Measurements from ENCODE around the gene EPHA6. TPM values are rescaled to one million over a fixed set of nuclear protein-coding genes. Genes with fewer than 3 reads are reported as not detected.

Gene EPHA6
- total RNA-seq, 1 experiment from 2014 or later = 0.61 TPM

DNA sequence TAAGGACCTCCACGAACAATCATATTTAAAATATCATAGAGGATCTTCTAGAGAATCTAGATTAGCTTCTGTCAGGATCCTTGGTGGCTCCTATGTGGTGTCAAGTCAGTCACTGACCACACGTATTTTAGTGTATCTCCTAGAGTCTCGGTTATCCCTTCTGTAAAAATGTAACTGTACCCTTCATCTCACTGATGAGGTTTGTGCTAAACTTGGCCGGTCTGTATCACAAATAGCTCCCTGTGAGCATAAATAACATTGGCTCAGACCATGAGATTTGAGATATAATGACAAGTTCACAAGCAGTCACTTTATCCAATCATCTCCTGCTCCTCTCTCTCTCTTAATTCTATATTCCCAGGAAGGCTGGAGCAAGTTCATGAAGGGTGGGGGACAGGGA is 856.6 kb downstream of the EPHA6 start:
- Mint-ChIP-seq H3K9me3 (no peaks in the 10 kb centered on the region), H3K27me3 (ENCODE audit: low read depth) (no peaks in the 10 kb centered on the region), H3K4me1 (peaks cover 6 to 8% of the 10 kb centered on the region in 2 experiments), H3K4me3 (no peak overlapping the region), H3K27ac (no peak overlapping the region), H3K36me3 (ENCODE audit: insufficient read depth in 1 of 3, low read depth in 3 of 3) (no peaks in the 10 kb centered on the region; a peak in 1 of 7 replicates)
- Histone ChIP-seq H3K18ac (ENCODE audit: insufficient read length, low read depth, low read length) (no peak overlapping the region), H3K23ac (ENCODE audit: insufficient read length, low read depth, low read length) (no peak overlapping the region), H2BK12ac (ENCODE audit: insufficient read length, low read depth, low read length) (no peak overlapping the region), H2AFZ (ENCODE audit: low read length) (no peak overlapping the region), H3K4me2 (ENCODE audit: insufficient read depth, insufficient read length, low read length) (no peak overlapping the region), H4K8ac (replicated peaks; ENCODE audit: insufficient read length, low read depth, low read length) (no peak overlapping the region), H3K14ac (ENCODE audit: insufficient read depth, low read length) (no peak overlapping the region), H3K27me3 (ENCODE audit: insufficient read depth, low read length) (no peaks in the 10 kb centered on the region), H4K91ac (ENCODE audit: insufficient read length, low read depth, low read length) (no peak overlapping the region), H3K4me1 (ENCODE audit: insufficient read depth, low read length) (no peaks in the 10 kb centered on the region), H3K27ac (ENCODE audit: insufficient read length, low read depth, low read length) (no peak overlapping the region), H4K5ac (ENCODE audit: insufficient read length, low read depth, low read length) (no peak overlapping the region), H2AK5ac (ENCODE audit: insufficient read length, low read length) (no peak overlapping the region), H3K79me2 (ENCODE audit: insufficient read depth, low read length) (no peaks in the 10 kb centered on the region), H3T11ph (ENCODE audit: low read length) (no peak overlapping the region), H2BK20ac (ENCODE audit: low read depth, low read length, poor library complexity, severe bottlenecking) (no peak overlapping the region), H3K4ac (ENCODE audit: low read depth, low read length) (no peak overlapping the region), H2BK120ac (ENCODE audit: low read depth, low read length, poor library complexity, severe bottlenecking) (no peak overlapping the region), H2BK5ac (ENCODE audit: insufficient read length, low read length) (no peak overlapping the region), H3K9ac (ENCODE audit: extremely low read depth, insufficient read length, low read length) (no peak overlapping the region), H2BK15ac (ENCODE audit: low read depth, low read length) (no peak overlapping the region), H3K56ac (ENCODE audit: insufficient read length, low read depth, low read length) (no peak overlapping the region), H3K79me1 (ENCODE audit: insufficient read depth, low read depth, low read length, poor library complexity, severe bottlenecking) (no peaks in the 10 kb centered on the region), H3K9me3 (ENCODE audit: control insufficient read depth, low read depth, low read length) (no peaks in the 10 kb centered on the region), H3K23me2 (ENCODE audit: insufficient read length, low read depth, low read length, poor library complexity, severe bottlenecking) (no peaks in the 10 kb centered on the region), H4K20me1 (ENCODE audit: control insufficient read depth, insufficient read depth, insufficient read length) (no peaks in the 10 kb centered on the region)
- no CpG with 5 or more reads among the region's 4 CpGs for WGBS (ENCODE audit: extremely low coverage, insufficient read length, low lambda C conversion rate)
- TF ChIP-seq, protein P1, sequence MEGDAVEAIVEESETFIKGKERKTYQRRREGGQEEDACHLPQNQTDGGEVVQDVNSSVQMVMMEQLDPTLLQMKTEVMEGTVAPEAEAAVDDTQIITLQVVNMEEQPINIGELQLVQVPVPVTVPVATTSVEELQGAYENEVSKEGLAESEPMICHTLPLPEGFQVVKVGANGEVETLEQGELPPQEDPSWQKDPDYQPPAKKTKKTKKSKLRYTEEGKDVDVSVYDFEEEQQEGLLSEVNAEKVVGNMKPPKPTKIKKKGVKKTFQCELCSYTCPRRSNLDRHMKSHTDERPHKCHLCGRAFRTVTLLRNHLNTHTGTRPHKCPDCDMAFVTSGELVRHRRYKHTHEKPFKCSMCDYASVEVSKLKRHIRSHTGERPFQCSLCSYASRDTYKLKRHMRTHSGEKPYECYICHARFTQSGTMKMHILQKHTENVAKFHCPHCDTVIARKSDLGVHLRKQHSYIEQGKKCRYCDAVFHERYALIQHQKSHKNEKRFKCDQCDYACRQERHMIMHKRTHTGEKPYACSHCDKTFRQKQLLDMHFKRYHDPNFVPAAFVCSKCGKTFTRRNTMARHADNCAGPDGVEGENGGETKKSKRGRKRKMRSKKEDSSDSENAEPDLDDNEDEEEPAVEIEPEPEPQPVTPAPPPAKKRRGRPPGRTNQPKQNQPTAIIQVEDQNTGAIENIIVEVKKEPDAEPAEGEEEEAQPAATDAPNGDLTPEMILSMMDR (conservative IDR thresholded peaks at IDR 0.05) = no peak
- DNase-seq = no peak
